B cell (primary cell): Measurements from ENCODE around the gene CNGB1.

Experiments
- CTCF ChIP-seq: fragments of 200-600 bp; IDR thresholded peaks from one replicate; pipeline ENCODE4 v1.8.0; 2022; ENCODE audit warnings: antibody characterized with exemption, mild to moderate bottlenecking
- EZH2 ChIP-seq: IDR thresholded peaks from 2 replicates; pipeline ENCODE4 v1.6.1; 2012; ENCODE audit warnings: borderline replicate concordance, low read depth, mild to moderate bottlenecking, moderate library complexity, low read length; ENCODE audit not compliant: insufficient read depth, poor library complexity, severe bottlenecking

- no peak for TF ChIP-seq CTCF
- TF ChIP-seq EZH2: no peak
Measured at GRCh38 chr16:57873218-57873617, 97.7 kb downstream of the CNGB1 start.
